ENCODE results near the gene HOXA7.

The HOXA7 gene

GRCh38 chr7:27153526-27153925 is 2.9 kb downstream of the HOXA7 start:
- Histone ChIP-seq H3K79me2 (ENCODE audit: insufficient read depth, low read depth) (no peaks in the 10 kb centered on the region), H3K4me2 (no peak overlapping the region), H3K27me3 (ENCODE audit: insufficient read depth, low read depth) (no peaks in the 10 kb centered on the region), H3K9ac (no peak overlapping the region), H4K20me1 (ENCODE audit: insufficient read depth) (no peaks in the 10 kb centered on the region), H3K27ac (no peak overlapping the region), H2AFZ (ENCODE audit: low read depth) (no peak overlapping the region), H3K4me3 (IDR thresholded peaks at IDR 0.05; ENCODE audit: insufficient read depth, low read depth, low read length) (no peak overlapping the region), H3K36me3 (ENCODE audit: insufficient read depth) (no peaks in the 10 kb centered on the region), H3K4me1 (ENCODE audit: low read depth, poor library complexity, severe bottlenecking) (peaks cover 7% of the 10 kb centered on the region)
- TF ChIP-seq CTCF (conservative IDR thresholded peaks at IDR 0.05; ENCODE audit: low read depth, low read length): no peak

DNA sequence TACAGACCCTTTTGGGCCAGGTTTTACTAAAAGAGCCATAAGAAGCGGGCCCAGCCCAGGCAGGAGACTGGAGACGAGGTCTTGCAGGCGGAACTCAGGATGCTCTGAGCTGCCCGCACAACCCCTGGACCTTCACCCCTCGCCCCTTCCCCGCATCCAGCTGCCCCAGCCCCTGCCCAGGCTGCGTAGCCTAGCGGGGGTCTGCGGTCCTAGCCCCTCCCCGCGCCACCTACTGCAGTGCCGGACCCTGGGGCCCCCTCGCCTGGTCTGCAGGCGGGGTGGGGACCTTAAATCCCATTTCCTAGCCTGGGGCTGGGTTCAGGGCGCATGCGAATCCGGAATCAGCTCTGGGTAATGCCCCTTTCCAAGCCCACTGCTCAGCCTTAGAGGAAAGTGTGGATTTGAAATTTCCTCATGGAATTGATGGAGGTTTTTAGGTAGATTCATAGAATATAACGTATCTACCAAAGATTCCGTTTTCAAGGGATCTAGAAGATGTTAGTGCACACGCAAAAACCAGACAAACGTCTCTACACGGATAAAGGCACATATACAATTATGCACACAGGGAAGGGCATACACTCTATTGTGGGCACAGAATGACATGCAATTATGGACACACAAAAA is 3.5 kb downstream of the HOXA7 start:
- Histone ChIP-seq H4K20me1 (ENCODE audit: insufficient read depth) (no peaks in the 10 kb centered on the region), H3K27ac (no peak overlapping the region)

DNA sequence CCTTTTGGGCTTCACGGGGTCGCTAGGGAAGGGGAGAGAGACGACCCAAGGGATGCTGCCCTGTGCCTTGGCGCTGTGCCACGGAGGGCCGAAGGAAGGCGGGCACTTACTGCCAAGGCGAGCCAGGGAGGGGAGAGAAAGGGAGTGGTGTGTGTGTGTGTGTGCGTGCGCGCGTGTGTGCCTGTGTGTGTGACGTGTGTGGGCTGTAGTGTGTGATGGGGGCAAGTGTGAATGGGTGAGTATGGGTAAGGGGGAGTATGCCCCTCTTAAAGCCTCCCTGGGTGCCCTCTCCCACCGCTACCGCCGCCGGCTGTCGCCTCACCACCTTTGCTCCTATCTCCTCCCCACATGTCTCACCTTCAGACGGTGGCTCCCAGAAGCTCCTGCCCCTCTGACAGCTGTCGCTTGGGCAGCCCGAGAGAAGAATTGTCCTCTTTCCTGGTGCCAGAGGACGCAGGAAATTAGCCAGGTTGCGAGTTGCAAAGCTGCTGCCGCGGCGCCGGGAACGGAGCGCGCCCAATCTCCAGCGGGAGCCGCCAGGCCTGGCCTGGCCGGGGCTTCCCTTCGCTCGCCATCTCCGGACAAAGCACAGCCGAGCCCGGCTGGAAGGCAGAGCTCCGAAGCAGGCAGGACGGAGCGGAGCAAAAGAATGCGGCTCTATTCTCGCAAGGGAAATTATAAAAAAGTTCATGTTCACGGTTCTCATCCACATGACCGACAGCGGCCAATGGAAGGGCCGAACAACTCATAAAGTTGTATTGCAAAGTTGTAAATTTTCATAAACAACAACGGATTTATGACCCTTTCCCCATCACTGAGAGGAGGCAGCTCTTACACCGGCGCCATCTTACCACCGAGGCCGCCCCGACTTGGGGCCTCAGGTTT is 4.3 kb downstream of the HOXA7 start, which contains the start of gene HOXA3:
HOXA3 (minus strand) TSS at position 653 of the 885 bp plus-strand sequence. CDS start 41,943 bp downstream, outside the sequence.
- peak within 1 kb of the TSS; percentile 76; the same call in 1 of the 2 replicates for H3K9ac ChIP-seq
- peak within 1 kb of the TSS; percentile 94 for H3K4me2 ChIP-seq
- H3K36me3 ChIP-seq (ENCODE audit: insufficient read depth): no peaks in the 10 kb centered on the region
- no peaks in the 10 kb centered on the region for H3K27me3 ChIP-seq (ENCODE audit: insufficient read depth, low read depth)
- H3K27ac ChIP-seq: no peak within 1 kb of the TSS; the same call in 1 of the 2 replicates
- peaks cover 7% of the 10 kb centered on the region for H3K4me1 ChIP-seq (ENCODE audit: low read depth, poor library complexity, severe bottlenecking)
- no peak within 1 kb of the TSS for H3K4me3 ChIP-seq (IDR thresholded peaks at IDR 0.05; ENCODE audit: insufficient read depth, low read depth, low read length)
- no peaks in the 10 kb centered on the region for H3K79me2 ChIP-seq (ENCODE audit: insufficient read depth, low read depth)
- peak within 1 kb of the TSS; percentile 96 for H2AFZ ChIP-seq (ENCODE audit: low read depth)
- no peak for TF ChIP-seq CTCF (conservative IDR thresholded peaks at IDR 0.05; ENCODE audit: low read depth, low read length)
- H4K20me1 ChIP-seq (ENCODE audit: insufficient read depth): no peaks in the 10 kb centered on the region

More for the DNA sequence above, 3.5 kb downstream of the HOXA7 start:
- Histone ChIP-seq H3K4me1 (ENCODE audit: low read depth, poor library complexity, severe bottlenecking) (peaks cover 7% of the 10 kb centered on the region), H3K4me3 (IDR thresholded peaks at IDR 0.05; ENCODE audit: insufficient read depth, low read depth, low read length) (no peak overlapping the region), H3K4me2 (no peak overlapping the region), H2AFZ (ENCODE audit: low read depth) (no peak overlapping the region), H3K27me3 (ENCODE audit: insufficient read depth, low read depth) (no peaks in the 10 kb centered on the region), H3K9ac (no peak overlapping the region), H3K79me2 (ENCODE audit: insufficient read depth, low read depth) (no peaks in the 10 kb centered on the region), H3K36me3 (ENCODE audit: insufficient read depth) (no peaks in the 10 kb centered on the region)
- no peak for TF ChIP-seq CTCF (conservative IDR thresholded peaks at IDR 0.05; ENCODE audit: low read depth, low read length)

GRCh38 chr7:27151341-27151930 is 5.0 kb downstream of the HOXA7 start:
- peak overlapping the region; percentile 76 for H3K9ac ChIP-seq
- TF ChIP-seq CTCF (conservative IDR thresholded peaks at IDR 0.05; ENCODE audit: low read depth, low read length): no peak
- no peaks in the 10 kb centered on the region for H4K20me1 ChIP-seq (ENCODE audit: insufficient read depth)
- peak overlapping the region; percentile 96 for H2AFZ ChIP-seq (ENCODE audit: low read depth)
- H3K27me3 ChIP-seq (ENCODE audit: insufficient read depth, low read depth): no peaks in the 10 kb centered on the region
- no peaks in the 10 kb centered on the region for H3K79me2 ChIP-seq (ENCODE audit: insufficient read depth, low read depth)
- H3K4me2 ChIP-seq: peak overlapping the region; percentile 94
- peak overlapping the region; percentile 67; the same call in 1 of the 2 replicates for H3K27ac ChIP-seq
- peak overlapping the region; percentile 42 for H3K4me3 ChIP-seq (IDR thresholded peaks at IDR 0.05; ENCODE audit: insufficient read depth, low read depth, low read length)
- no peaks in the 10 kb centered on the region for H3K36me3 ChIP-seq (ENCODE audit: insufficient read depth)
- H3K4me1 ChIP-seq (ENCODE audit: low read depth, poor library complexity, severe bottlenecking): peaks cover 7% of the 10 kb centered on the region

Data from KMS-11 (cell line).